Natural killer cell (primary cell): ENCODE results near the gene DOHH. TPM values are rescaled to one million over a fixed set of nuclear protein-coding genes. Genes with fewer than 3 reads are reported as not detected.
A peak's percentile ranks its signal among the peaks of the same experiment; 100 is the strongest.

Source experiments
- ATAC-seq, 3 donors: fragments of 150-1000 bp in 2 of 3; fragments of 200-7000 bp in 1 of 3; cut with Tn5 transposase; 1 replicate in 1 of 3; 2 replicates in 2 of 3; pipeline ENCODE4 v1.10.0; 2021; ENCODE audit warnings: mild to moderate bottlenecking in 2 of 3, moderate library complexity in 2 of 3
- DNase-seq, 2 donors: peaks; one replicate each; pipeline versions ENCODE4 v3.0.0 to v3.0.0-alpha.2; 2013 to 2021; ENCODE audit warnings: mixed read lengths in 1 of 2
- H3K27ac ChIP-seq: one replicate; pipeline ENCODE4 v1.5.1; 2013; ENCODE audit warnings: mild to moderate bottlenecking, low read length
- H3K27me3 ChIP-seq: one replicate; pipeline ENCODE4 v1.6.1; 2013; ENCODE audit warnings: low read length; ENCODE audit not compliant: control insufficient read depth, insufficient read depth
- H3K36me3 ChIP-seq: one replicate; pipeline ENCODE4 v1.6.1; 2013; ENCODE audit warnings: low read length; ENCODE audit not compliant: control insufficient read depth, insufficient read depth
- H3K4me1 ChIP-seq: one replicate; pipeline ENCODE4 v1.6.1; 2013; ENCODE audit warnings: low read length; ENCODE audit not compliant: control insufficient read depth, insufficient read depth
- H3K4me3 ChIP-seq: one replicate; pipeline ENCODE4 v1.5.1; 2013; ENCODE audit warnings: low read length
- H3K9me3 ChIP-seq: one replicate; pipeline ENCODE4 v1.6.1; 2013; ENCODE audit warnings: low read length; ENCODE audit not compliant: control insufficient read depth, insufficient read depth
- H3K27ac Mint-ChIP-seq, 2 donors: one replicate each; pipeline ENCODE4 v1.8.0; 2022; ENCODE audit warnings: mild to moderate bottlenecking in 2 of 2, mixed read lengths in 2 of 2, moderate library complexity in 1 of 2
- H3K27me3 Mint-ChIP-seq, 2 donors: one replicate each; pipeline ENCODE4 v1.8.0; 2022; ENCODE audit warnings: low read depth in 2 of 2, mixed read lengths in 2 of 2
- H3K36me3 Mint-ChIP-seq: one replicate; pipeline ENCODE4 v1.8.0; 2022; ENCODE audit warnings: mixed read lengths
- H3K4me1 Mint-ChIP-seq, 2 donors: one replicate each; pipeline ENCODE4 v1.8.0; 2022; ENCODE audit warnings: mixed read lengths in 2 of 2
- H3K4me3 Mint-ChIP-seq: one replicate; pipeline ENCODE4 v1.8.0; 2022; ENCODE audit warnings: mild to moderate bottlenecking, moderate library complexity, mixed read lengths
- H3K9me3 Mint-ChIP-seq, 2 donors: one replicate each; pipeline ENCODE4 v1.8.0; 2022; ENCODE audit warnings: mixed read lengths in 2 of 2
- WGBS: methylation state at CpG from one replicate; pipeline ENCODE4 v1.1.7; 2013; ENCODE audit warnings: missing lambda C conversion rate; ENCODE audit not compliant: insufficient coverage; 5-methylcytosine and 5-hydroxymethylcytosine counted together
- intact Hi-C: fragments of 100-400 bp; cut with micrococcal nuclease; formaldehyde crosslinking; loops from one replicate; pipeline ENCODE4 v1.14.2; 2022
- total RNA-seq, 4 donors: library from RNA; stranded (reverse); fragments of 120-200 nt in 1 of 4; gene quantifications; one replicate each; pipeline versions ENCODE4 v1.2.3 to v1.2.4, GENCODE V29; 2013 to 2022
- TF ChIP-seq, protein P1 (sequence below): fragments of 200-600 bp; IDR thresholded peaks from one replicate; pipeline ENCODE4 v1.8.0; 2022; ENCODE audit warnings: antibody characterized with exemption

DOHH gene
- total RNA-seq, 3 donors from 2014 or later (not counting 1 experiment from before 2014, with no cell fraction given): 4.5 to 5.9 (median 4.6) TPM

DNA sequence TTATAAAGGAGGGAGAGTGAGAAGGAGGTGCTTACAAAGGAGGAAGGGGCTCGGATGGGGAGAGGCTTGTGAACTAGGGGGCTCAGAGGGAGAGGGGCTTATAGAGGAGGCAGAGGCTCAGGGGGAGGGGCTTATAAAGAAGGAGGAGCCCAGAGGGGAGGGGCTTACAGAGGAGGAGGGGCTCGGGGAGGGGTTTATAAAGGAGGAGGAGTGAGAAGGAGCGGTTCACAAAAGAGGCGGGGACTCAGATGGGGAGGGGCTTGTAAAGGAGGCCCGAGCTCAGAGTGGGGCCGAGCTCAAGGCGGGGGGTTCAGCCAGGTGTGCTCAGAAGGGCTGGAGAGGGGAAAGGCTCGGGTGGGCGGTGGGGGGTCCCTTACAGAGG is 20.6 kb downstream of the DOHH start:
- Histone ChIP-seq H3K4me1 (peaks cover 25% of the 10 kb centered on the region), H3K9me3 (no peaks in the 10 kb centered on the region), H3K4me3 (no peak overlapping the region), H3K27me3 (no peaks in the 10 kb centered on the region), H3K27ac (no peak overlapping the region), H3K36me3 (no peaks in the 10 kb centered on the region)
- Mint-ChIP-seq H3K27ac (peak overlapping the region in 1 of 2 donors; percentile 64), H3K27me3 (no peaks in the 10 kb centered on the region), H3K4me3 (peak overlapping the region; percentile 87), H3K4me1 (peaks cover 13 to 25% of the 10 kb centered on the region in 2 donors), H3K9me3 (no peaks in the 10 kb centered on the region), H3K36me3 (no peaks in the 10 kb centered on the region)
- DNase-seq (peak; percentile 29 to 57), ATAC-seq (peak; percentile 58 to 70 (median 66))
- intact Hi-C loops: no loop called here
- WGBS: 53% methylated on average over 7 of the region's 9 CpGs
- TF ChIP-seq, protein P1, sequence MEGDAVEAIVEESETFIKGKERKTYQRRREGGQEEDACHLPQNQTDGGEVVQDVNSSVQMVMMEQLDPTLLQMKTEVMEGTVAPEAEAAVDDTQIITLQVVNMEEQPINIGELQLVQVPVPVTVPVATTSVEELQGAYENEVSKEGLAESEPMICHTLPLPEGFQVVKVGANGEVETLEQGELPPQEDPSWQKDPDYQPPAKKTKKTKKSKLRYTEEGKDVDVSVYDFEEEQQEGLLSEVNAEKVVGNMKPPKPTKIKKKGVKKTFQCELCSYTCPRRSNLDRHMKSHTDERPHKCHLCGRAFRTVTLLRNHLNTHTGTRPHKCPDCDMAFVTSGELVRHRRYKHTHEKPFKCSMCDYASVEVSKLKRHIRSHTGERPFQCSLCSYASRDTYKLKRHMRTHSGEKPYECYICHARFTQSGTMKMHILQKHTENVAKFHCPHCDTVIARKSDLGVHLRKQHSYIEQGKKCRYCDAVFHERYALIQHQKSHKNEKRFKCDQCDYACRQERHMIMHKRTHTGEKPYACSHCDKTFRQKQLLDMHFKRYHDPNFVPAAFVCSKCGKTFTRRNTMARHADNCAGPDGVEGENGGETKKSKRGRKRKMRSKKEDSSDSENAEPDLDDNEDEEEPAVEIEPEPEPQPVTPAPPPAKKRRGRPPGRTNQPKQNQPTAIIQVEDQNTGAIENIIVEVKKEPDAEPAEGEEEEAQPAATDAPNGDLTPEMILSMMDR: no peak

DNA sequence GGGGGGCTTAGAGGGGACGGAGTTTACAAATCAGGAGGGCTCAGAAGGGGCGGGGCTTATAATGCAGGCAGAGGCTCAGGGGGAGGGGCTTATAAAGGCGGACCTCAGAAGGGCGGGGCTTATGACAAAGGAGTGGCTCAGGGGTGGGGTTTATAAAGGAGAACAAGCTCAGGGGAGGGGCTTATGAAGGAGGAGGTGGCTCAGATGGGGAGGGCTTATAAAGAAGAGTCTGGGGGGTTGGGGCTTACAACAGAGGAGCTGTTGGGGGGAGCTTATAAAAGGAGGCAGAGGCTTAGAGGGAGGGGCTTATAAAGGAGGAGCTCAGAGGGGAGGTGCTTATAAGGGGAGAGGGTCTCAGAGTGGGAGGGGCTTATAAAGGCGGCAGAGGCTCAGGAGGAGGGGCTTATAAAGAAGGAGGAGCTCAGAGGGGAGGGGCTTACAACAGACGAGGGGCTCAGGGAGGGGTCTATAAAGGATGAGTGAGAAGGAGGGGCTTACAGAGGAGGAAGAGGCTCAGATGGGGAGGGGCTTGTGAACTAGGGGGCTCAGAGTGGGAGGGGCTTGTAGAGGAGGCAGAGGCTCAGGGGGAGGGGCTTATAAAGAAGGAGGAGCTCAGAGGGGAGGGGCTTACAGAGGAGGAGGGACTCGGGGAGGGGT is 21.2 kb downstream of the DOHH start:
- peak overlapping the region; percentile 64 to 69 for H3K27ac Mint-ChIP-seq
- WGBS: 7% methylated on average over 7 of the region's 7 CpGs
- DNase-seq: peak; percentile 35 to 77
- TF ChIP-seq, protein P1: no peak
- H3K4me3 Mint-ChIP-seq: peak overlapping the region; percentile 87
- Histone ChIP-seq H3K4me3 (peak overlapping the region; percentile 10), H3K9me3 (no peaks in the 10 kb centered on the region), H3K36me3 (no peaks in the 10 kb centered on the region), H3K27ac (no peak overlapping the region), H3K4me1 (peaks cover 25% of the 10 kb centered on the region), H3K27me3 (no peaks in the 10 kb centered on the region)
- no peaks in the 10 kb centered on the region for H3K9me3 Mint-ChIP-seq
- intact Hi-C loops: no loop called here
- H3K27me3 Mint-ChIP-seq: no peaks in the 10 kb centered on the region
- ATAC-seq: peak; percentile 78 to 81 (median 80)
- no peaks in the 10 kb centered on the region for H3K36me3 Mint-ChIP-seq
- peaks cover 13 to 23% of the 10 kb centered on the region in 2 donors for H3K4me1 Mint-ChIP-seq

DNA sequence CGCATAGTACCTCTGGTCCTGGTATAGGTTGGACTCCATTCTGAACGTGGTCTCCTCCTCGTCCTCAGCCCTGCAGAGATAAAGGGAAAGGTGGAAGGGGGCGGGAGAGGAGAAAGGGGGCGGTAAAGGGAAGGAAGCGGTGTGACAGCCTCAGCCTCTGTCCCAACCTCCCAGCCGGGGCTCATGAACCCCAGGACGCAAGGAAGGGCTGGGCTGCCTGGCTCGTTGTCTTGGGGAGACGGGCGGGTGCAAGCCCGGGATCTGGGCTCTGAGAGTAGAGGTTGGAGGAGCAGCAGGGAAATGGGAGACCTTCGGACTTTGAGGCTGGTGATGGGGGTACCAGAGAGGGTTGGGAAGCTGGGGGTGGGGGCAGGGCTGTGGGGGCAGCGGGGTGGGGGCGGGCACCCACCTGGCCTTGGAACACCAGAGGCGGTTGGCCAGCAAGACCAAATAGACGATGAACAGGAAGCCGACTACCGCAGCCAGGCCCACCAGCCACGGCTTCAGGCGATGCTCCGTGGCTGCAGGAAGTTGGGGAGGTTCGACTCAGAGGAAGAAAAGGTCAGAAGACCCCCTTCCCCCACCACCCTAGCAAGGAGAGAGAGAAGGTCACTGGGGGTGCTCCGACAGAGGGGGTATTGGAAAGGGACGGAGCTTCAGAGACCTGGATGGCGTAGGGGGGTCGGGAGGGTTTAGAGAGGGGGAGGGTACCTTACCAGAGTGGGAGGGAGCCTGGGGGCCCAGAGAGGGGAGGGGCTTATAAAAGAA is 21.9 kb downstream of the DOHH start:
- H3K4me1 ChIP-seq: peaks cover 25% of the 10 kb centered on the region
- peak overlapping the region; percentile 10 for H3K4me3 ChIP-seq
- intact Hi-C loops: no loop called here
- no peaks in the 10 kb centered on the region for H3K36me3 Mint-ChIP-seq
- H3K4me1 Mint-ChIP-seq: peaks cover 13 to 23% of the 10 kb centered on the region in 2 donors
- no peaks in the 10 kb centered on the region for H3K9me3 Mint-ChIP-seq
- H3K27ac ChIP-seq: no peak overlapping the region
- no peaks in the 10 kb centered on the region for H3K36me3 ChIP-seq
- peak overlapping the region; percentile 64 to 69 for H3K27ac Mint-ChIP-seq
- no peaks in the 10 kb centered on the region for H3K9me3 ChIP-seq
- TF ChIP-seq, protein P1: no peak
- WGBS: 8% methylated on average over 23 of the region's 27 CpGs
- H3K27me3 Mint-ChIP-seq: no peaks in the 10 kb centered on the region
- DNase-seq (peak in 1 of 2 donors; percentile 43), ATAC-seq (peak in 2 of 3 donors; percentile 16 to 19)
- H3K4me3 Mint-ChIP-seq: peak overlapping the region; percentile 87
- H3K27me3 ChIP-seq: no peaks in the 10 kb centered on the region
